ENCODE data around the gene ZFPM1. TPM values are rescaled to one million over a fixed set of nuclear protein-coding genes. Genes with fewer than 3 reads are reported as not detected.

ZFPM1 gene
- total RNA-seq, 1 donor from 2014 or later = 0.79 TPM

DNA sequence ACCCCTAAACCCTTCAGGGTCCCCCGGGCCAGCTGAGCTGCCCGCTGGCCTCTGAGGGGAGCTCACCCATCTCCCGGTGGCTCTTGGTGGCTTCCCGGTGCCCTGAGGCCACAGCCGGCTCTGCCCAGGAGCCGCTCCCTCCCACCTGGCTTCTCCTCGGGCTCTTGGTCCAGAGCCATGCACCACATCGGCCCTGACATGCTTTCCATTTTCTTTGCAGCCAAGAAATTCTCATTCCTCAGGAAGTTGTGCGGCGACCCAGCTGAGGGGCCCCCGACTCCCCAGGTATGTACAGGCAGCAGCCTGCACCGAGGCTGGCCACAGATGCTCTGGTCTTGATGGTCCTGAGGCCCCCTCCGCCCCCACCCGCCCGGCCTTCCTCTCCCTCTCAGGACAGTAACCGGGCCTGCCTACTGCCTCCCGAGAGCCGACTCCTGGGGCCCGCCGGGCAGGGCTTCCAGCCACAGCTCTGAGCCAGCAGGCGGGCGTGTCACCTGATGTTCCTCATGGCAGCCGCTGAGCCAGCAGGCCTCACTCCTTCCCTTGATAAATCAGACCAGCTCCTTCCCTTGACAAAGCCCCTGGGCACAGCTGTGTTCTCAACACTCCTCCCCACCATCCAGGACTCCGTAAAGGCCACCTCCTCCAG lies 28.4 kb upstream of the ZFPM1 start:
- DNase-seq (ENCODE audit: low read depth) (peak; percentile 19), FAIRE-seq (no peak)
- no peak for TF ChIP-seq CTCF (IDR thresholded peaks at IDR 0.05; ENCODE audit: insufficient read depth, low read length, severe bottlenecking)
- Histone ChIP-seq H3K4me3 (ENCODE audit: low read depth, low read length) (no peak overlapping the region), H3K27me3 (ENCODE audit: control insufficient read depth, insufficient read depth, low read length) (no peaks in the 10 kb centered on the region), H3K36me3 (ENCODE audit: control insufficient read depth, insufficient read depth, low read length) (no peaks in the 10 kb centered on the region)

- no peak for FAIRE-seq
Observed at GRCh38 chr16:88426018-88426417, 27.1 kb upstream of the ZFPM1 start.

DNA sequence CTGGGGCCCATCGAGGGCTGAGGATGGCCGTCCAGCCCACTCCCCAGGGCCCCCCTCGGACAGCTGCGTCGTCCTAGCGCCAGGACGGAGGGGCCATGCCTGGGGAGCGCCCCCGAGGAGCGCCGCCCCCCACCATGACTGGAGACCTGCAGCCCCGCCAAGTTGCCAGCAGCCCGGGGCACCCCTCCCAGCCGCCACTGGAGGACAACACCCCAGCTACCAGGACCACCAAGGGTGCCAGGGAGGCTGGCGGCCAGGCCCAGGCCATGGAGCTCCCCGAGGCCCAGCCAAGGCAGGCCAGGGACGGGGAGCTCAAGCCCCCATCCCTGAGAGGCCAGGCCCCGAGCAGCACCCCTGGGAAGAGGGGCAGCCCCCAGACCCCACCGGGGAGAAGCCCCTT lies 25.7 kb upstream of the ZFPM1 start:
- no peak overlapping the region for H3K4me3 ChIP-seq (ENCODE audit: low read depth, low read length)
- TF ChIP-seq CTCF (IDR thresholded peaks at IDR 0.05; ENCODE audit: insufficient read depth, low read length, severe bottlenecking) = no peak
- DNase-seq (ENCODE audit: low read depth) = no peak
- H3K27me3 ChIP-seq (ENCODE audit: control insufficient read depth, insufficient read depth, low read length) = peaks cover 13% of the 10 kb centered on the region
- H3K36me3 ChIP-seq (ENCODE audit: control insufficient read depth, insufficient read depth, low read length) = no peaks in the 10 kb centered on the region
- no peak for FAIRE-seq

More at GRCh38 chr16:88426018-88426417, 27.1 kb upstream of the ZFPM1 start:
- DNase-seq (ENCODE audit: low read depth) = no peak
- no peak for TF ChIP-seq CTCF (IDR thresholded peaks at IDR 0.05; ENCODE audit: insufficient read depth, low read length, severe bottlenecking)
- Histone ChIP-seq H3K27me3 (ENCODE audit: control insufficient read depth, insufficient read depth, low read length) (peaks cover 6% of the 10 kb centered on the region), H3K36me3 (ENCODE audit: control insufficient read depth, insufficient read depth, low read length) (no peaks in the 10 kb centered on the region), H3K4me3 (ENCODE audit: low read depth, low read length) (no peak overlapping the region)

DNA sequence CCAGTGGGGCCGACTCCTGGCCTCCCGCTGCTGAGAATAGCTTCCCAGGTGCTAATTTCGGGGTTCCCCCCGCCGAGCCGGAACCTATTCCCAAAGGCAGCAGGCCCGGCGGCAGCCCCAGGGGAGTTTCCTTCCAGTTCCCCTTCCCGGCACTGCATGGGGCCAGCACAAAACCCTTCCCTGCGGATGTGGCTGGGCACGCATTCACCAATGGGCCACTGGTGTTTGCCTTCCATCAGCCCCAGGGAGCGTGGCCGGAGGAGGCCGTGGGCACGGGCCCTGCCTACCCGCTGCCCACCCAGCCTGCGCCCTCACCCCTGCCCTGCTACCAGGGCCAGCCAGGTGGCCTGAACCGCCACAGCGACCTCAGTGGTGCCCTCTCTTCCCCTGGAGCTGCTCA lies 24.9 kb upstream of the ZFPM1 start:
- no peak for TF ChIP-seq CTCF (IDR thresholded peaks at IDR 0.05; ENCODE audit: insufficient read depth, low read length, severe bottlenecking)
- no peaks in the 10 kb centered on the region for H3K36me3 ChIP-seq (ENCODE audit: control insufficient read depth, insufficient read depth, low read length)
- H3K27me3 ChIP-seq (ENCODE audit: control insufficient read depth, insufficient read depth, low read length) = peaks cover 13% of the 10 kb centered on the region
- H3K4me3 ChIP-seq (ENCODE audit: low read depth, low read length) = no peak overlapping the region
- DNase-seq (ENCODE audit: low read depth) (no peak), FAIRE-seq (no peak)

GRCh38 chr16:88428616-88429386 lies 24.3 kb upstream of the ZFPM1 start:
- peaks cover 13% of the 10 kb centered on the region for H3K27me3 ChIP-seq (ENCODE audit: control insufficient read depth, insufficient read depth, low read length)
- FAIRE-seq (no peak), DNase-seq (ENCODE audit: low read depth) (no peak)
- H3K36me3 ChIP-seq (ENCODE audit: control insufficient read depth, insufficient read depth, low read length) = no peaks in the 10 kb centered on the region
- TF ChIP-seq CTCF (IDR thresholded peaks at IDR 0.05; ENCODE audit: insufficient read depth, low read length, severe bottlenecking) = no peak
- H3K4me3 ChIP-seq (ENCODE audit: low read depth, low read length) = no peak overlapping the region

Data from bronchial epithelial cell (primary cell).